CD4-positive, alpha-beta memory T cell (primary cell): ENCODE data around the gene COQ10A. TPM values are rescaled to one million over a fixed set of nuclear protein-coding genes. Genes with fewer than 3 reads are reported as not detected.
A peak's percentile ranks its signal among the peaks of the same experiment; 100 is the strongest.
"Not testable (repeated sequence)": the region's sequence is repeated elsewhere in the genome, so short reads cannot be mapped to it uniquely, and the experiment has no call there.

Experiments used
- CTCF ChIA-PET: fragments of 350-600 bp; sonication (Branson Sonifier 250); formaldehyde crosslinking; loops from one replicate; lab custom pipeline; 2021; ENCODE audit warnings: inconsistent platforms; ENCODE audit not compliant: partially characterized antibody; lab: Charles Lee
- POLR2A ChIA-PET: fragments of 350-600 bp; sonication (Branson Sonifier 250); formaldehyde crosslinking; loops from one replicate; lab custom pipeline; 2021; ENCODE audit not compliant: partially characterized antibody; lab: Charles Lee
- DNase-seq, 5 donors: peaks; one replicate each; pipeline versions ENCODE4 v3.0.0 to v3.0.0-alpha.2; 2020 to 2022; ENCODE audit warnings: mixed read lengths in 1 of 5
- H3K27ac ChIP-seq: one replicate; pipeline ENCODE4 v1.7.0; 2013; ENCODE audit warnings: low read depth, low read length
- H3K27me3 ChIP-seq: 2 replicates; pipeline ENCODE4 v1.7.0; 2013; ENCODE audit warnings: mild to moderate bottlenecking, low read length, moderate library complexity; ENCODE audit not compliant: insufficient read depth
- H3K36me3 ChIP-seq: 2 replicates; pipeline ENCODE4 v1.7.0; 2013; ENCODE audit warnings: mild to moderate bottlenecking, low read length, moderate library complexity; ENCODE audit not compliant: insufficient read depth
- H3K4me1 ChIP-seq: 2 replicates; pipeline ENCODE4 v1.7.0; 2013; ENCODE audit warnings: mild to moderate bottlenecking, low read length, moderate library complexity; ENCODE audit not compliant: insufficient read depth
- H3K4me3 ChIP-seq, 2 donors: one replicate each; pipeline ENCODE4 v1.7.0; 2013; ENCODE audit warnings: low read length in 2 of 2, mild to moderate bottlenecking in 1 of 2
- H3K9me3 ChIP-seq, 2 donors: one replicate each; pipeline ENCODE4 v1.7.0; 2013; ENCODE audit warnings: low read length in 2 of 2, control low read depth in 1 of 2; ENCODE audit not compliant: control insufficient read depth in 1 of 2
- H3K27ac Mint-ChIP-seq, 7 donors: one replicate each; pipeline ENCODE4 v1.8.0; 2020 to 2021; ENCODE audit warnings: mixed read lengths in 7 of 7, mild to moderate bottlenecking in 6 of 7, inconsistent platforms in 3 of 7, moderate library complexity in 3 of 7
- H3K27me3 Mint-ChIP-seq, 2 donors: one replicate each; pipeline ENCODE4 v1.8.0; 2020 to 2021; ENCODE audit warnings: mixed read lengths in 2 of 2
- H3K36me3 Mint-ChIP-seq, 2 donors: one replicate each; pipeline ENCODE4 v1.8.0; 2020 to 2021; ENCODE audit warnings: mixed read lengths in 2 of 2, inconsistent platforms in 1 of 2, mild to moderate bottlenecking in 1 of 2
- H3K4me1 Mint-ChIP-seq, 4 donors: one replicate each; pipeline ENCODE4 v1.8.0; 2020 to 2021; ENCODE audit warnings: mixed read lengths in 4 of 4, mild to moderate bottlenecking in 1 of 4
- H3K4me3 Mint-ChIP-seq, 8 donors: one replicate each; pipeline ENCODE4 v1.8.0; 2020 to 2021; ENCODE audit warnings: mixed read lengths in 8 of 8, mild to moderate bottlenecking in 7 of 8, moderate library complexity in 6 of 8, inconsistent platforms in 3 of 8
- H3K9me3 Mint-ChIP-seq, 8 donors: one replicate each; pipeline ENCODE4 v1.8.0; 2020 to 2021; ENCODE audit warnings: mixed read lengths in 8 of 8, mild to moderate bottlenecking in 5 of 8, inconsistent platforms in 3 of 8, moderate library complexity in 1 of 8
- intact Hi-C: fragments of 100-400 bp; cut with micrococcal nuclease; formaldehyde crosslinking; loops from one replicate; pipeline ENCODE4 v1.15.1; 2023
- polyA plus RNA-seq, 2 donors: library from polyadenylated mRNA; unstranded; fragments of 300-500 nt; fragmentation: Illumina TruSeq; gene quantifications; one replicate each; pipeline ENCODE4 v1.2.3, GENCODE V29; 2021
- total RNA-seq, 2 experiments: library from RNA; stranded (reverse); gene quantifications; one replicate each; pipeline ENCODE4 v1.2.3, GENCODE V29; 2021

COQ10A gene
- total and polyA plus RNA-seq, 4 experiments from 2014 or later = 8.7 to 38.6 (median 23.5) TPM

DNA sequence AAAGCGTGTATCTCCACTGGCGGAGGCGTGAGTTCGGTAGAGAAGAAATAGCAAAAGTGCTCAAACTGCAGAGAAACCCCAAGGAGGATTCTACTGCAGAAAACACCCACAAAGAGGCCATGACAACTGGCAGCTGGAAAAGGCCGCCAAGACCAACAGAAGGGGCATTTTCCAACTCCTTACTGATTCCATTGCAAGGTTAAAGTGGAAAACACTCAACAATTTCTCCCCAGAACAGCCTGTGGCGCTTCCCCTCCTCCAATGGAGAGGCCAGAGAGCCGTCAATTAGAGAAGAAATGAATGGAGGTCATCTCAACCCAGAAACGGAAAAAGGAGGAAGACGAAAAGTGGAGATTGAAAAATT, 7.9 kb upstream of the COQ10A start:
- CTCF ChIA-PET = interaction anchor here (0.8 to 5.5 kb wide), 13 partner anchors 9 to 214 kb away, joined by 3 to 36 read pairs (median 5); partner anchors contain the start of genes COQ10A, RNF41, SMARCC2 and TIMELESS
- intact Hi-C loops = loop anchor here (1.0 kb wide), 5 partner anchors 7 to 205 kb away; partner anchors contain the start of genes COQ10A and CS
- H3K4me3 ChIP-seq = peak overlapping the region; percentile 85 to 95
- H3K9me3 ChIP-seq = no peaks in the 10 kb centered on the region
- H3K27ac ChIP-seq = peak overlapping the region; percentile 81
- POLR2A ChIA-PET = interaction anchor here (0.8 to 5.1 kb wide), 15 partner anchors 9 to 418 kb away, joined by 3 to 38 read pairs (median 5); partner anchors contain the start of genes CNPY2, COQ10A, IL23A and PAN2
- H3K36me3 ChIP-seq = peaks cover 18% of the 10 kb centered on the region
- no peaks in the 10 kb centered on the region for H3K9me3 Mint-ChIP-seq
- peaks cover 13 to 31% (median 19%) of the 10 kb centered on the region in 4 donors for H3K4me1 Mint-ChIP-seq
- no peak for DNase-seq
- H3K4me1 ChIP-seq = peaks cover 21% of the 10 kb centered on the region
- peak overlapping the region; percentile 89 to 97 (median 92) for H3K4me3 Mint-ChIP-seq
- H3K27me3 ChIP-seq = no peaks in the 10 kb centered on the region
- no peaks in the 10 kb centered on the region for H3K27me3 Mint-ChIP-seq
- peaks cover 16 to 23% of the 10 kb centered on the region in 2 donors for H3K36me3 Mint-ChIP-seq
- peak overlapping the region; percentile 82 to 95 (median 91) for H3K27ac Mint-ChIP-seq

DNA sequence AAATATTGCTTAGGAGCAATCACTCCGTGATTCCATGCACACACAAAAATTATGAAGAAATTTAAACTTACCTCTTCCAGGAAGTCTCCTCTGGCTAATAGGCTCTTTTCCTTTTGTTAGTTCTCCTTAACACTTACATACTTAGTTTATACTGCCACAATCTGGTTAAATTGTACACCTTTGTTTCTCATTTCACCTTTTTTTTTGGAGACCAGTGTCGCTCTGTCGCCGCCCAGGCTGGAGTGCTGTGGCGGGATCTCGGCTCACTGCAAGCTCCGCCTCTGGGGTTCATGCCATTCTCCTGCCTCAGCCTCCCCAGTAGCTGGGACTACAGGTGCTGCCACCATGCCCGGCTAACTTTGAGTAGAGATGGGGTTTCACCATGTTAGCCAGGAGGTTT, 6.4 kb upstream of the COQ10A start:
- H3K27me3 ChIP-seq = no peaks in the 10 kb centered on the region
- H3K4me3 ChIP-seq = no peak overlapping the region
- no peak for DNase-seq
- ChIA-PET CTCF (interaction anchor here (1.2 to 2.9 kb wide), 2 partner anchors 71 to 142 kb away, joined by 4 to 8 read pairs; partner anchors contain the start of genes SMARCC2 and ZC3H10), POLR2A (no interaction called here)
- peak overlapping the region in 4 of 8 donors; percentile 14 to 54 (median 30) for H3K4me3 Mint-ChIP-seq
- no peaks in the 10 kb centered on the region for H3K9me3 Mint-ChIP-seq
- peaks cover 5 to 9% of the 10 kb centered on the region in 2 donors for H3K36me3 Mint-ChIP-seq
- peak overlapping the region in 1 of 7 donors; percentile 68 for H3K27ac Mint-ChIP-seq
- peaks cover 12 to 31% (median 18%) of the 10 kb centered on the region in 4 donors for H3K4me1 Mint-ChIP-seq
- peaks cover 7% of the 10 kb centered on the region for H3K36me3 ChIP-seq
- intact Hi-C loops = no loop called here
- no peaks in the 10 kb centered on the region for H3K27me3 Mint-ChIP-seq
- no peak overlapping the region for H3K27ac ChIP-seq
- no peaks in the 10 kb centered on the region for H3K9me3 ChIP-seq
- peaks cover 21% of the 10 kb centered on the region for H3K4me1 ChIP-seq

DNA sequence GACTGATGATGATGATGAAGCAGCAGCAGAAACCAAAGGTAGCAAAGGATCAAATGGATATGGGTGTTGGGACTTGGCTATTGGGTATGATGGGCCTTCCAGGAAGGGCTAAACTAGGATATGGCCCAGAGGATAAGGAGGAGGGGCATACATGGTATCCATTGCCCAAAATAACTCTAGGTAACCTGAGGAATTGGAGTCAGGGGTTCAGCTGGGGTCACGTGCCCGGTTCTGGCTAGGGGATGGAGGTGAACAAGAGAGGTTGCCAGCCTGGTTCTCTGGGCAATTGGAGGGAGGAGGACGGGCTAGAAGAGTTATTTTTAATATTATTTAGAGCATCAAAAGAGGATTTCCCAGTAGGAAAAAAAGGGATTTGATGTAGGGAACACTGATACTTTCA, 5.8 kb upstream of the COQ10A start:
- no peaks in the 10 kb centered on the region for H3K27me3 Mint-ChIP-seq
- H3K4me1 ChIP-seq = peaks cover 21% of the 10 kb centered on the region
- no peak overlapping the region for H3K27ac ChIP-seq
- H3K36me3 ChIP-seq = peaks cover 2% of the 10 kb centered on the region
- DNase-seq = no peak
- intact Hi-C loops = no loop called here
- H3K27me3 ChIP-seq = no peaks in the 10 kb centered on the region
- no peaks in the 10 kb centered on the region for H3K9me3 Mint-ChIP-seq
- H3K4me3 ChIP-seq = no peak overlapping the region
- ChIA-PET CTCF (interaction anchor here (1.3 kb wide), 1 partner anchor 143 kb away, joined by 4 read pairs; the partner anchor contains the start of gene ZC3H10), POLR2A (no interaction called here)
- H3K9me3 ChIP-seq = no peaks in the 10 kb centered on the region
- H3K36me3 Mint-ChIP-seq = peaks cover 4 to 6% of the 10 kb centered on the region in 2 donors
- H3K4me1 Mint-ChIP-seq = peaks cover 14 to 30% (median 21%) of the 10 kb centered on the region in 4 donors
- peak overlapping the region in 3 of 7 donors; percentile 19 to 74 (median 68) for H3K27ac Mint-ChIP-seq
- peak overlapping the region in 1 of 8 donors; percentile 54 for H3K4me3 Mint-ChIP-seq

DNA sequence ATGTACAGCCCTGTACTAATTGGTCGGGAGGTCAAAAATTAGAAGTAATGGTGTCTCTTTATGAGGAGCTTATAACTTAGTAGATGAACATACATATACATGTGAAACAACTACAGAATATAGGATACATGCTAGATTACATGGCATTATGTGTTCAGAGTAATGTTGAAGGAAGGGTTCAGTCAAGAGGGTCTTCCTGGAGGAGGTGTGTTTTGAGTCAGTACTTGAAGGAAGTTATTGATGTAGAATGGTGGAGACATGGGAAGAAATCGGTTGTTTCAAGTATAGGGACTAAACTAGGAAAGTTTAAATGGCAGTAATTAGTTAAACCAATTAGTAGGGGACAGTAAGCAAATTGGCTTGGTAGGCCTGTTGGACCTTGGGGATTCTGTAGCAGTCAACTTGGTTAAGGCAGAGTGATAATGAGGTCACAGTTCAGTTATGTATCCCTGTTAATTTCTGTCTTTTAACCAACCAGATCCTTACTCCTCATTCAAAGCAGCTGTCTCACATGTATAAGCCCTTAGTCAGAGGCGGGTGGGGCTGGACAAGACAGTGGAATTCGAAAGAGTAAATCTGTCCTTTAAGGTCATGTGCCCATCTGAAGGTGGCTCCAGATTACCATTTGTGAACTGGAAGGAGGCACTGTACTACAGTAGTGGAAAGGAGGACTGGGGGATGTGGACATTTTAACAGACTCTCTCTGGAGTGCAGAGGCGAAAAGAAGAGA, 5.1 kb upstream of the COQ10A start:
- intact Hi-C loops = no loop called here
- no peaks in the 10 kb centered on the region for H3K9me3 ChIP-seq
- Mint-ChIP-seq H3K4me1 (peaks cover 16 to 31% (median 22%) of the 10 kb centered on the region in 4 donors), H3K36me3 (peaks cover 0 to 5% of the 10 kb centered on the region in 2 donors), H3K27me3 (no peaks in the 10 kb centered on the region), H3K4me3 (no peak overlapping the region), H3K9me3 (no peaks in the 10 kb centered on the region), H3K27ac (peak overlapping the region in 2 of 7 donors; percentile 4 to 29)
- POLR2A ChIA-PET = no interaction called here
- H3K27me3 ChIP-seq = no peaks in the 10 kb centered on the region
- no peak overlapping the region for H3K27ac ChIP-seq
- no peak for DNase-seq
- no peaks in the 10 kb centered on the region for H3K36me3 ChIP-seq
- H3K4me3 ChIP-seq = no peak overlapping the region
- CTCF ChIA-PET = interaction anchor here (1.3 kb wide), 1 partner anchor 143 kb away, joined by 4 read pairs; the partner anchor contains the start of gene ZC3H10
- H3K4me1 ChIP-seq = peaks cover 20% of the 10 kb centered on the region

DNA sequence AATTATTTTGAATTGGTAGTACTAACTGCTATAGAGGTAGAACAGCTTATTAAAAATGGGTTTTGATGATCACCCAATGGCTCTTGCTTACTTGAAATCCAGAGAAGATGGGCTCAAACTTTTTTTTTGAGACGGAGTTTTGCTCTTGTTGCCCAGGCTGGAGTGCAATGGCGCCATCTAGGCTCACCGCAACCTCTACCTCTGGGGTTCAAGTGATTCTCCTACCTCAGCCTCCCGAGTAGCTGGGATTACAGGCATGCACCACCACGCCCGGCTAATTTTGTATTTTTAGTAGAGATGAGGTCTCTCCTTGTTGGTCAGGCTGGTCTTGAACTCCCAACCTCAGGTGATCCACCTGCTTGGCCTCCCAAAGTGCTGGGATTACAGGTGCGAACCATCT, 3.8 kb upstream of the COQ10A start:
- H3K36me3 Mint-ChIP-seq, DNase-seq, H3K27ac Mint-ChIP-seq, H3K27me3 Mint-ChIP-seq, intact Hi-C loops, H3K9me3 ChIP-seq, H3K4me3 Mint-ChIP-seq, H3K9me3 Mint-ChIP-seq, H3K27ac ChIP-seq, H3K27me3 ChIP-seq, H3K4me3 ChIP-seq, H3K36me3 ChIP-seq: not testable (repeated sequence)
- POLR2A ChIA-PET = interaction anchor here (0.6 kb wide), 1 partner anchor 73 kb away, joined by 3 read pairs; the partner anchor contains the start of gene SMARCC2
- H3K4me1 Mint-ChIP-seq = peaks cover 16 to 31% (median 23%) of the 10 kb centered on the region in 4 donors
- CTCF ChIA-PET = interaction anchor here (0.7 to 1.2 kb wide), 4 partner anchors 35 to 1263 kb away, joined by 3 to 5 read pairs (median 4); no protein-coding TSS in a partner anchor
- H3K4me1 ChIP-seq = peaks cover 17% of the 10 kb centered on the region

DNA sequence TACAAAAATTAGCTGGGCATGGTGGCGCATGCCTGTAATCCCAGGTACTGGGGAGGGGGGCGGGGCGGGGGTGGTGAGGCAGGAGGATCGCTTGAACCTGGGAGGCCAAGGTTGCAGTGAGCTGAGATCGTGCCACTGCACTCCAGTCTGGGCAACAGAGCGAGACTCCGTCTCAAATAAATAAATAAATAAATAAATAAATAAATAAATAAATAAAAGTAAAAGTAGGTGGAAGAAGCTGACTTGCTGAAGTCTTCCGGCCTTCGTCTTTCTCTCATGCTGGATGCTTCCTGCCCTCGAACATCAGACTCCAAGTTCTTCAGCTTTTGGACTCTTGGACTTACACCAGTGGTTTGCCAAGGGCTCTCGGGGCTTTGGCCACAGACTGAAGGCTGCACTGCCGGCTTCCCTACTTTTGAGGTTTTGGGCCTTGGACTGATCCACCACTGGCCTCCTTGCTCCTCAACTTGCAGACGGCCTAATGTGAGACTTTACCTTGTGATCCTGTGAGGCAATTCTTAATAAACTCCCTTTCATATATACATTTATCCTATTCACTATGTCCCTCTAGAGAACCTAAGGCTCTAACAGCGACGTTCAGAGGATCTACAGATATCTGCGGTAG, 562 bp upstream of the COQ10A start:
- Histone ChIP-seq H3K4me3 (peak overlapping the region; percentile 27 to 90), H3K4me1 (peaks cover 14% of the 10 kb centered on the region), H3K27ac (peak overlapping the region; percentile 84), H3K36me3 (peaks cover 19% of the 10 kb centered on the region)
- H3K36me3 Mint-ChIP-seq = peaks cover 0 to 22% of the 10 kb centered on the region in 2 donors
- H3K9me3 ChIP-seq, H3K27me3 ChIP-seq, H3K9me3 Mint-ChIP-seq, DNase-seq, H3K27me3 Mint-ChIP-seq: not testable (repeated sequence)
- intact Hi-C loops = loop anchor here (1.0 to 5.0 kb wide), 5 partner anchors 8 to 202 kb away; partner anchors contain the start of genes ANKRD52, APOF, NABP2 and RNF41
- H3K27ac Mint-ChIP-seq = peak overlapping the region; percentile 90 to 99 (median 97)
- peaks cover 10 to 23% (median 16%) of the 10 kb centered on the region in 4 donors for H3K4me1 Mint-ChIP-seq
- H3K4me3 Mint-ChIP-seq = peak overlapping the region; percentile 89 to 99 (median 96)
- ChIA-PET POLR2A (interaction anchor here (0.9 to 3.6 kb wide), 17 partner anchors 8 to 293 kb away, joined by 3 to 38 read pairs (median 7); partner anchors contain the start of genes ANKRD52, CNPY2, ESYT1 and IL23A), CTCF (interaction anchor here (0.8 to 6.2 kb wide), 11 partner anchors 9 to 197 kb away, joined by 3 to 36 read pairs (median 3); partner anchors contain the start of genes ANKRD52 and RNF41)
